RPMI7951 (cell line): ENCODE data around the gene TRPM7. TPM values are rescaled to one million over a fixed set of nuclear protein-coding genes. Genes with fewer than 3 reads are reported as not detected.
"Not testable (repeated sequence)": the region's sequence is repeated elsewhere in the genome, so short reads cannot be mapped to it uniquely, and the experiment has no call there.

Experiments
- DNase-seq: peaks from one replicate; pipeline ENCODE4 v3.0.0-alpha.2; 2012; ENCODE audit warnings: low read depth
- total RNA-seq: library from RNA; depleted of rRNA; stranded (reverse); fragments of >200 nt; shearing (Covaris generic); gene quantifications from 2 replicates; pipeline ENCODE4 v1.2.3, GENCODE V29; 2014; rRNA removed

Gene TRPM7
- total RNA-seq, 1 experiment from 2014 or later: 36.4 TPM

GRCh38 chr15:50576166-50576565 is 110.4 kb downstream of the TRPM7 start:
- DNase-seq: no peak

GRCh38 chr15:50573842-50574241 is 112.8 kb downstream of the TRPM7 start:
- DNase-seq: not testable (repeated sequence)

DNA sequence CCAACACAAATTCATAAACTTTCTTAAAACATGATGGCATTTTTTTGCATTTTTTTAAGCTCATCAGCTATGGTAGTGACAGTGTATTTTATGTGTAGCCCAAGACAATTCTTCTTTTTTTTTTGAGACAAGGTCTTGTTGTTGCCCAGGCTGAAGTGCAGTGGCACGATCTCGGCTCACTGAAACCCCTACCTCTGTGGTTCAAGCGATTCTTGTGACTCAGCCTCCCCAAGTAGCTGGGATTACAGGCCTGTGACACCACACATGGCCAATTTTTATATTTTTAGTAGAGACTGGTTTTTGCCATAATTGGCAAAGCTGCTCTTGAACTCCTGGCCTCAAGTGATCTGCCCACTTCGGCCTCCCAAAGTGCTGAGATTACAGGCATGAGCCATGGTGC is 122.8 kb downstream of the TRPM7 start:
- DNase-seq: no peak

DNA sequence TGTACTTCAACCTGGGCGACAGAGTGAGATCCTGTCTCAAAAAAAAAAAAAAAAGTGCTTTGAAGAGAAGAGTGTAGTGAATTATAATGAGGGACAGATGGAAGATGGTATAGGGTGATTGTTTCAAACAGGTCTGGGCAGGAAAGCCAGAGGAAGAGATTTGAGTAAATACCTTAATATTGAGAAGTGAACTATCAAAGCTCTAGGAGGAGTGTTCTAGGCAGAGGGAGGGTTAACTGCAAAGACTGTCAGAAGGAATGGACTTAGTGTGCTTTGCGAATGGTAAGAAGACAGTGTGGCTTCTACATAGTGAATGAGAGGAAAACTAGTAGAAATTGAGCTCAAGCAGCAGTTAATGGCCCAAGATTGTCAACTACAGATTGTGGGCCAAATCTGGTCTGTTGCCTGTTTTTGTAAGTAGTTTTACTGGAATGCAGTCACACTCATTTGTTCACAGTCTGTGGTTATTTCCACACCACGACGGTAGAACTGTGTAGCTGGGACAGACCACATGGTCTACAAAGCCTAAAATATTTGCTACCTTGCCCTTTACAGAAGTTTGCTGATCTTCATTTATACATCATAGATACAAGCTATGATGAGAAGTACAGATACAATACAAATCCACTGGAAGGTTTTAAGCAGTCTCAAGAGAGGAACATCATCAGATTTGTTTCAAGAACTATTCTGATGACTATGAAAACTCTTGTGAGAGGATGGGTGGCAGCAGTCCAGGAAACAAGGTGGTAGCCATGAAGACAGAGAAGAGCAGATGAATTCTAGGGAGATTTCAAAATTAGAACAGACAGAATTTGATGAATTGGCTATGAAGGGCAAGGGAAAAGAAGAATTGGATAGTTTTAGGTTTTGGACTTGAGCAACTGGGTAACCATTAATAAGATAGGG is 123.6 kb downstream of the TRPM7 start:
- peak; percentile 7 for DNase-seq

GRCh38 chr15:50558012-50558411 is 128.6 kb downstream of the TRPM7 start:
- no peak for DNase-seq

DNA sequence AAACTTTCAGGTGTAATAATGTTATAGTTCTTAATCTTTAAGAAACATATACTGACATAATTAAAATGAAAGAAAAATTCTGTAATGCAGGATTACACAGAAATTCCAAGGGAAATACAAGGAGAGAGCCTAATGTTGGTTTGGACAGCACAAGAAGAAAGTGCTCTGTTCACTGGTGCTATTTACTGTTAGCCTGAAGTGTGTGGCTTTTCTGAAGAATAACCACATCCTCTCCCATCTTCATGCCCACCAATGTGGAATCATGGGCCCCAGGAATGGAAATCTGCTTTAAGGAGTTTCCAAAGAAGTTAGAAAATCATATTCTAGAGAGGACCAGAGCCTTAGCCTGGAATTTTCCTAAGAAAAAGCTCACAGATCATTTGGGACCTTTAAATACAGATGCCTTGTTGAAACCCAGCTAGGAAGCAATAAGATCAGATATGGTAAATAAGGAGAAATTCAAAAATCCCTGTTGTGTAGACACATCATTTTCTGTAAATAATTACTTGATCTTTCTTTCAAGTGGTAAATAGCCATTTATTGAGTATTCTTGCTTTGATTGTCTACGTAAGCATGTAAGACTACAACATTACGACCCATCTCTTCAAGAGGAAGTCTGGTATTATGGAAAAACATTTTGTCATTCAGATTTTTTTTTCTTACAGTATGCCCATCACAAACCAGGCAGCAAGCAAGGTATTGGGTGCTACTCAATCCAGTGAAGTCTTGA is 129.8 kb downstream of the TRPM7 start:
- no peak for DNase-seq

GRCh38 chr15:50552238-50552637 is 134.4 kb downstream of the TRPM7 start:
- no peak for DNase-seq

DNA sequence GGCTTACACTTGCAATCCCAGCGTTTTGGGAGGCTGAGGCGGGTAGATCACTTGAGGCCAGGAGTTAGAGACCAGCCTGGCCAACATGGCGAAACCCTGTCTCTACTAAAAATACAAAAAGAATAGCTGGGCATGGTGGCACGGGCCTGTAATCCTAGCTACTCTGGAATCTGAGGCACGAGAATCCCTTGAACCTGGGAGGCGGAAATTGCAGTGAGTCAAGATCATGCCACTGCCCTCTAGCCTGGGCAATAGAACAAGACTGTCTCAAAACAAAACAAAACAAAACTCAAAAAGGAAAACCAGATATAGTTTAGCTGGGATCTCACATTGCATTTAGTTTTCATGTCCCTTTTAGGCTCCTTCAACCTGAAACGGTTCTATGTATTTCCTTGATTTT is 137.3 kb downstream of the TRPM7 start:
- DNase-seq: peak; percentile 17

GRCh38 chr15:50546566-50546965 is 140.0 kb downstream of the TRPM7 start, which contains the start of gene USP50:
Gene USP50, minus strand, starts transcription at chr15:50546666. Its CDS starts 141 bp downstream, at chr15:50546525.
- DNase-seq: no peak

- no peak for DNase-seq
Observed at GRCh38 chr15:50544368-50544767, 142.2 kb downstream of the TRPM7 start.

GRCh38 chr15:50543556-50543955 is 143.0 kb downstream of the TRPM7 start:
- no peak for DNase-seq

GRCh38 chr15:50542887-50543210 is 143.7 kb downstream of the TRPM7 start:
- no peak for DNase-seq

DNA sequence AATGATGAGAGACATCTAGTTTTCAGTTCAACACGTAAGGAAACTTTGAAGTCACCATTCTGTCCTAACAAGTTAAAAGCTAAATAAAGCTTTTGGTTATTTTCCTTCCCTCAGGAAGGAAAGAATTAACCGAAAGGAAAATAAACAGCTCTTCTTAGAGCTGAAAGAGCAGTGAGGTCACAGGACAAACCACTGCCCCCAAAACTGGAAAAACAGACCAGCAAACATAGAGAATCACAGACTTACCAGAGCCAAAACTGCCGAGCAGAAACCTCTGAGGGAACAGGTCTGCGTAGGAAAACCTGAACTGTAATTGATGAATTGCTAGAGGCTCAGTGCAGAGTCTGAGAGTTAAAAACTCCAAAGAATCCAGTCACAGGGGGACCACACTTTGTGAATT is 154.8 kb downstream of the TRPM7 start:
- no peak for DNase-seq

DNA sequence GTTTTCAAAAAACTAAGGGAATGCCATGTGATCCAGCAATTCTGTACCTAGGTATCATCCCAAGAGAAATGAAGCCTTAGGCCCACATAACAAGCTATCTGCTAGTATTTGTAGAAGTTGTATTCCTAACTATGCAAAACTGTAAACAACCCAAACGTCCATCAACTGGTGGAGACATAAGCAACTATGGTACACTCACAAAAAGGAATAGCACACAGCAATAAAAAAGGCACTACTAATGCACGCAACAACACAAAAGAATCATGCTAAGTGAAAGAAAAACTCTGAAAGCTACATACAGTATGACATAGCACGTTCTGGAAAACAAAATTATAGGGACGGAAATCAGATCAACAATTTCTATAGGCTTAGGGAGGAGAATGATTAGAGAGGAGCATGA is 155.4 kb downstream of the TRPM7 start:
- DNase-seq: no peak

DNA sequence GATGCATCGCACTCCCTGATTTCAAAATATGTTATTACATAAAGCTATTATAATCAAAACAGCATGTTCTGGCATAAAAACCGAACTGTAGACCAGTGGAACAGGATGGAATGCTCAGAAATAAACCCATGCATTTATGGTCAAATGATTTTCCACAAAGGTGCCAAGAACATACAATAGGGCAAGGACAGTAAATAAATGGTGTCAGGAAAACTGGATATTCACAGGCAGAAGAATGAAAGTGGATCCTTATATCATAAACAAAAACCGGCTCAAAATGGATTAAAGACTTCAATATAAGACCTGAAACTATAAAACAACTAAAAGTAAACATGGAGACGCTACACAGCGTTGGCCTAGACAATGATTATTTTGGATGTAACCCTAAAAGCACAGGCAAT is 162.7 kb downstream of the TRPM7 start:
- DNase-seq: no peak

DNA sequence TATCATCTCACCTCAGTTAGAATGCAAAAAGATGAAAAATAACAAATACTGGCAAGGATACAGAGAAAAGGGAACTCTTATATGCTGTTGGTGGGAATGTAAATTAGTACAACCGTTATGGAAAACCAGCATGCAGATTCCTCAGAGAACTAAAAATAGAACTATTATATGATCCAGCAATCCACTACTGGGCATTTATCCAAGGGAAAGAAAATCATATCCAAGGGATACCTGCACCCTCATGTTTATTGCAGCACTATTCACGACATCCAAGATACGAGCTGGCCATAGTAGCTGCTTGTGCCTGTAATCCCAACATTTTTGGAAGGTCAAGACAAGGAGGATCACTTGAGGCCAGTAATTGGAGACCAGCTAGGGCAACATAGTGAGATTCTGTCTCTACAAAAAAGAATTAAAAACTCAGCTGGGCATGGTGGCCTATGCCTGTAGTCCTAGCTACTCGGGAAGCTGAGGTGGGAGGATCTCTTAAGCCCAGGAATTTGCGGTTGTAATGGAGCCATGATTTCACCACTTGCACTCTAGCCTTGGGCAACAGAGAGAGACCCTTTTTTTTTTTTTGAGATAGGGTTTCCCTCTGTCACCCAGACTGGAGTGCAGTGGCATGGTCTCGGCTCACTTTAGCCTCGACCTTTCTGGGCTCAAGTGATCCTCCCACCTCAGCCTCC is 166.7 kb downstream of the TRPM7 start:
- peak; percentile 48 for DNase-seq

DNA sequence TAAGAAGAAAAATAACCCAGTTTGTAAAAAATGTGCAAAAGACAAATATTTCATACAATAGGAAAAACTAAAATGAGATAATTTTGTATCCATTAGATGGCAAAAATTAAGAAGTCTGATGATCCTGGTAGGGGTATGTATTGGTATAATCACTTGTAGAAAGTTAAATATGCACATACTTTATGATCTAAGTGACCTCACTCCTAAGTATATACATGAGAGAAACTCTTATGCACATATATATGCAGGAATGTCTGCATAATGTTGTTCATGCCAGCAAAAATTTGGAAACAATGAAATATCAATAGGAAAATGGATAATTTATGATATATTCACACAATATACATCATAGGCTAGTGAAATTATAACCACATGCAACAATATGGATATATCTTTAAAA is 173.6 kb downstream of the TRPM7 start:
- no peak for DNase-seq

Other genes starting within 250 kb of the TRPM7 start
- not detected in 2 replicates for gene USP50, start 140.1 kb downstream of the TRPM7 start, total RNA-seq
- gene SPPL2A, start 78.9 kb upstream of the TRPM7 start, total RNA-seq: 117 and 125 TPM in 2 replicates
- gene AP4E1, start 221.9 kb upstream of the TRPM7 start, total RNA-seq: 11.2 and 11.7 TPM in 2 replicates